GM19397 (cell line): ENCODE measurements around the gene S100PBP.

ENCODE experiments used
- ATAC-seq: cut with Tn5 transposase; IDR thresholded peaks from one replicate; pipeline ENCODE4 v1.9.1; 2021; ENCODE audit warnings: mild to moderate bottlenecking, moderate library complexity; ENCODE audit not compliant: unreplicated experiment

S100PBP gene

DNA sequence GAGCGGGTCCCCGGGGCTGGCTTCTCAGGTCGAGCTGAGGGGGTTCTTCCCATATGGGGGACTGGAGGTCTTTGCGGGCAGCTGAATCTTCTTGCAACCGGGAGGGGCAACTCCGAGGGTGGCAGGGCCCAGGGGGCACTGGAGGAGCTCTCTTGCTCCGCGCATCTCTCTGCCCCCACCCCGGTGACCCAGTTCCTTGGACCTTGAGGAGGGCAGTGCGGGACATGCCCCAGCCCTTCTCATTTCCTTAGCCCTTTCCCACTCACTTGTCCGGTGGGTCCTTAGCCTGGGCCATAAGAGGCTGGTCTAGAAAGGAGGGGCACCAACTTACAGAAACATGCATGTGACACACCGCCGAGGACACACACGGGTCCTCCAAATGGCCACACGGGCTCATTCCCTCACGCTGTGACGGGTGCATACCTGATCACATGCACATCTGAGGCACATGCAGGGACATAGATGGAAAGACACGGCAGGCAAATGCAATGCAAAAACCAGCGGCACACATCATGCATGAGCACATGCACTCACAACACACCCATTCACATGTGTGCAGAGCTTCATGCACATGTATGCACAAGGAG, 69.5 kb downstream of the S100PBP start:
- no peak for ATAC-seq

DNA sequence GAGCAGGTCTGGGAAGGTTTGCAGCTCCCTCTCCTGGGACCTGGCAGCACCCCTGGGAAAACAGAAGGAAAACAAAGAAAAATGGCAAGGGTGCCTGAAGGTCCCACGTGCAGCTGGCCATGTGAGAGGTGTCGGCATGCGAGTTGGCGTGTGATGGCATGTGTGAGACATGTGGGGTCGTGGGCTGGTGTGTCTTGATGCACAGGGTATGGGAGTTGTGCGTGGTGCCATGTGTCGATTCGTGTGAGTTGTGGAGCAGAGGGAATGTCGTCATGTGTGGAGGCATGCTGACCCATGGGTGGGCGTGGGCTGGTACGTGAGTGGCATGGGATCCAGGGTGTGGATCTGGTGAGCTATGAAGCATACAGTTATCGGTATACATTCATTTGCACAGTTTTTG, 70.2 kb downstream of the S100PBP start:
- ATAC-seq: no peak

DNA sequence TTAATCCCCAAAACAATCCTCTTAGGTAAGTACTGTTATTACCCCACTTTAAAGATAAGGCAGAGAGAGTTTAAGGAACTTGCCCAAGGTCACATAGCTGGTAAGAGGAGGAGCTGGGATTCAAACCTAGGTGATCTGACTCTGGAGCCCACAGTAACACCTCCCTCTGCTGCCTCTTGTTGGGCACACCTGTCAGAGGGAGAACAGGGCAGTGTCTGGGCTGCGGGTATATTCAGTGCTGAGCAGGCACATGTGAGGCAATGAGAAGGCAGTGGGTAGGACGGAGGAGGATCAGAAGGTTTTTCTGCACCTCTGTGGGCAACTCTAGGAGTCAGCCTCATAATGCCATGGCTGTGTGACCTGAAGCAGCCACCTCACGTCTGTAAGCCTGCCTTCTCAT, 70.7 kb downstream of the S100PBP start:
- ATAC-seq: no peak

- no peak for ATAC-seq
These were observed 71.4 kb downstream of the S100PBP start for GRCh38 chr1:32888677-32889420.

GRCh38 chr1:32889731-32890278, 72.4 kb downstream of the S100PBP start:
- no peak for ATAC-seq

- ATAC-seq: no peak
These were observed 73.2 kb downstream of the S100PBP start for GRCh38 chr1:32890516-32891240.

- no peak for ATAC-seq
These were observed 73.8 kb downstream of the S100PBP start for GRCh38 chr1:32891241-32891570.

DNA sequence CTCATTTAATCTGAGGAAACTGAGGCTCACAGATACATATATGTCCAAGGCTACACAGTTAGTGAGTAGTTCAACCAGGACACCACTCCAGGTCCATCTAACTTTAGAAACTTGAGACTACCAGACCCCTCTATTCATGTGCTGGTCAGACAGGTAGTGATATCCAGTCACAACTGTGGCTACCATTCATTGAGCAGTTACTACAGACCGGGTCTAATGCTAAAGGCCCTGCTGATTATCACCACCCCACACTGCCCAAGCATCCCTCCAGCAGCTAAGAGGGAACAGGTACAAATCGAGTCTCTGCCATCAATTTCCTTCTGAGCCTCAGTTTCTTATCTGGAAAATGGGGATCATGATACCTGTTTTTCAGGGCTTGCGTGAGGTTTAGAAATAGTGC, 74.2 kb downstream of the S100PBP start:
- ATAC-seq: no peak

DNA sequence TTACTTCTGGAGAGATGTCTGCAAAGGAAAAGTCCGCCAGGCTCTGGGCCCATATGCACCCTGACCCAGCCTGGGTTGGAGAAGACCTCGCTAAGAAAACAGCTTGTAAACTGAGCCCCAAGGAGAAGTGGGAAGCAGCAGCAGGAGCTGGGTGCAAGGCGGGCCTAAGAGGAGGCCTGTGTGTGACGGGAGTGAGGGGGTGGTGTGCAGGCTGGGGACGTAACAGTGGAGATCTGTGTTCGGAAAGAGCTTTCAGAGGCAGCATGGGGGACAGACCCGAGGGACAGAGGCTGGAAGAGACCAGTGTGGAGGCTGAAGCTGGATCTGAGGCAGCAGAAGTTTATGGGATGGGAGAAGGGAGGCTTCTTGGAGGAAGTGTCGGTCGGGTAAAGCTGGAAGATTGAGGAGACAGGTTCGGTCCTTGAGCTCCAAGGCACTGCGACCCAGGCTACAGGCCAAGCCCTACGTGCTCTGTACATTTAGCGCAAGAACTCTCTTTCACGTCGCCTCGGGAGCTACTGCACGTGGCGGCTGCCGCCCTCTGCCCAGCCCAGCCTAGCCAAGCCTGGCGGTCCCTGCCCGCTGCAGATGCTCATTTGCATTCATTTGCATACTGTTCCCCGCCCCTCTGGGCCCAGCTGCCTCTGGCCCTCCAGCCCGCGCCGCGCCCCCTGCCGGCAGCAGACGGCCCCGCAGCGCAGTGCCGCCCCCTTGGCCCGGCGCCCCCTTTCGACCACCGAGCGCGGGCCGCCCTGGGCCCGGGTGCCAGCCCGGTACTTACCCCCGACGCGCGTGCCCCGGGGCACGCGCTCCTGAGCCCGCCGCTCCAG, 75.1 kb downstream of the S100PBP start:
- no peak for ATAC-seq

DNA sequence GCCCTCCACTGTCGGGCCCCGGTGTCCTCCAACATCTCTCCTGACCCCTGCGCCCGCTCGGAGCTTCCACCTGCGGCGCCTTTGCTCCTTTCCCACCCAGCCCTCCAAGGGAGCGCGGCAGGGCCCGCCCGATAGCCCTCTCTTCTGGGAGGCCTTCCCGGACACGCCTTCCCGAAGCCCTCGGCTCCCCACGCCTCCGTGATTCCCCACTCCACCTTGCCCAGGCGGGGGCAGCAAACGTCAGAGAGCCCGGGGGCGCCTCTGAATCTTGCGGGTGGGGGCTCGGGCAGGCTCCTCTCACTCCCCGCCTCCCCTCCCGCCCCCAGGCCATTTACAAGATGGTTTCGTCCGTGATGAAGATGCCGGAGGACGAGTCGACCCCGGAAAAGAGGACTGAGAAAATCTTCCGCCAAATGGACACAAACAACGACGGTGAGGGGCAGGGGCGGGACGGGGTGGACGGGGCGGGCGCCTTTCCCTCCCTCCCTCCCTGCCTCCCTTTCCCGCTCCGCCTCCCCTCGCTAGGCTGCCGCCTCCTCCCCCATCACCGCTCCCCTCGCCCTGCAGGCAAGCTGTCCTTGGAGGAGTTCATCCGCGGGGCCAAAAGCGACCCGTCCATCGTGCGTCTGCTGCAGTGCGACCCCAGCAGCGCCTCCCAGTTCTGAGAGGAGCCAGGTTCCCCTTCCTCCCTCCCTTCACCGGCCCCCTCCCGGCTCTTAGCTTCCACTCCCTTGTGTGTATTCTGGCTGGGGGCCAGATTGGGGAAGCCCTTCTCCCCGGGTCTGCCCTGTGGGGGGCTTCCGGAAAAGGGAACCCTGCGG, 76.0 kb downstream of the S100PBP start:
- no peak for ATAC-seq

DNA sequence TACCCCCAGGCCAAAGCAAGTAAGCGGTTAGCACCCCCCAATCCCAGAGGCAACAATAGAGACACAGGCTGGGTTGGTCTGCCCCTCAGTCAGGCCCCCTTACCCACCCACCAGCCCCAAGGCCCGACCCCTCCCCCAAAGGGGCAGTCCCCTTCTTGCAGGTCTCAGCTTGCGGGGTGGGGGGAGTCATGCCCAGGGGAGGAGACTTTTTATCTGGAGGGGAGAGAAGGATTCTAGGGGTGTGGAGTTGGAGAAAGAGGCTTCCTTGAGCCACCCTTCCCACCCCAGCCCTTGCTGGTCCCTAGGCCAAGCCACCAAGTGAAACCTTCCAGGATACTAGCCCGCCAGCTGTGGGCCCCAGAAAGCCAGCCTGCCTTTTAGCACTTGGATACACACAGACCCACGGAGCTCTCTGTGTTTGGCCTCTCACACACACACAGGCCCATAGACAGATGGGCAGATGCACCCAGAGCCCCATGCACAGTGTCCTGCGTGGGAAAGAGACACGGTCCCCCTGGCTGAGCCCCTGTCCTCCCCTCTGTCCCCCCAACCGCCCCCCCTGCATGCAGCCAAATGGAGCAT, 76.7 kb downstream of the S100PBP start:
- no peak for ATAC-seq

DNA sequence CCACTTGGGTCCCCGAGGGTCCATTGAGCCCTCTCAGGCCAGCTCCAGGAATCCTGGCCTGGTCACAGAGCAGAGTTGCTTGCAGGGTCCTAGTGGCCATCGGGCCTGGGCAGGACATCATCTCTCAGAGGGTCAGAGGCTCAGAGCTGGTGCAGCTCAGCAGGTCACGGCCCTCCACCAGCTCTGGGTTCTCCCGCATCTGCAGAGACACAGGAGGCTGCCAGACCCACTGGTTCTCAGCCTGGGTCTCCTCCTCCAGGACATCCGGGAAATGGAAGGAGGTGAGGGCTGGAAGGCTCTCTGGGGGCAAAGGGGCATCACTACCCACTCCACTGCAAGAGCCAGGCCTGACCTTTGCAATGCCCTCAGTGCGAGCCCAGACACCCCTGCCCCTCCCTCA, 77.2 kb downstream of the S100PBP start:
- no peak for ATAC-seq

- ATAC-seq: no peak
These were observed 78.1 kb downstream of the S100PBP start for GRCh38 chr1:32895325-32896215.

GRCh38 chr1:32896451-32896850, 79.0 kb downstream of the S100PBP start:
- no peak for ATAC-seq

- ATAC-seq: no peak
These were observed 79.9 kb downstream of the S100PBP start for GRCh38 chr1:32897082-32898049.

DNA sequence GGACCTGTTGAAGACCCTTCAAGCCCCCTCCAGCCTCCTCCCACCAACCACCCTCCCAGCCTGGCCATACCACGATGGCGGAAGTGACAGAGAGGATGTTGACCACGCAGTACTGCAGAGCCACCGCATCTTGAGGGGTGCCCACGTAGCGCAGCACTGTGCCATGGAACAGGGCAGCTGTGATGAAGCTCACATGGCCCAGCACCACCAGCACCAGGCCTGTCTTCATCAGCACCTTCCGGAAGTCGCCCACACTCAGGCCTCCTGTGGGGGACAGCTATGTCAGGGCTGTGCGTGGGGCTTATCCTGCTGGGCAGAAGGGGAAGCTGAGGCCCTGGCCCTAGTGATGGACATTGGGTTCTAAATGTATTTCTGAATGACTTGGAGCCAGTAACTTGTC, 80.6 kb downstream of the S100PBP start:
- no peak for ATAC-seq

DNA sequence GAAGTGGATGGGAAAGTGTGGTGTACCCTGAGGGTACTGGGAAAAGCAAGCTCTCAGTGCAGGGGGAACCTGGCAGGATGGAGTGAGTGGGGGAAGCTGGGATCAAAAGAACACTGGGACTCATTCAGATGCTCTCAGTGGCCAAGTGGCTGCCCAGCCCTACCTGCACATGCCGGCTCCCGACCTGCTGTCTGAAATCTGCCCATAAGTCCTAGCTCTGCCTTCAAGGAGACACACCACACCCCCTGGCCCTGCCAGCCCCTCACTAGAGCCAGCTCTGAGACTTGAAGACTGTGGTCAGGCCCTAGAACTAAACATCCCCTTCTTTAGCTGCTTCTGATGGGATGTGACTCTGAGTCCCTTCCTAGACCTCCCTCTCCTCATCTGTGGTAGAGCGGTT, 81.5 kb downstream of the S100PBP start:
- ATAC-seq: no peak
